GM19468 (cell line): ENCODE measurements around the gene NLRP14.

Source experiments
- ATAC-seq: cut with Tn5 transposase; IDR thresholded peaks from one replicate; pipeline ENCODE4 v1.9.1; 2021; ENCODE audit warnings: mild to moderate bottlenecking, moderate library complexity, moderate number of reproducible peaks; ENCODE audit not compliant: unreplicated experiment; ENCODE audit errors: extremely low read depth

NLRP14 gene

GRCh38 chr11:7020183-7020917 lies at the start of gene NLRP14, which contains the start of gene ZNF214:
Gene NLRP14, plus strand, starts transcription at chr11:7020479. Its CDS starts 18,108 bp downstream, at chr11:7038587.
Gene ZNF214, minus strand, starts transcription at chr11:7020346. Its CDS starts 17,511 bp downstream, at chr11:7002835.
- ATAC-seq, result no peak

- no peak for ATAC-seq
These were observed 40.9 kb upstream of the NLRP14 start for GRCh38 chr11:6979365-6979764.

- ATAC-seq, result no peak
These were observed 33.8 kb upstream of the NLRP14 start for GRCh38 chr11:6986487-6986886.

GRCh38 chr11:6988506-6988905 lies 31.8 kb upstream of the NLRP14 start:
- ATAC-seq, result no peak

GRCh38 chr11:6991227-6991626 lies 29.1 kb upstream of the NLRP14 start:
- no peak for ATAC-seq

- ATAC-seq, result no peak
These were observed 28.3 kb upstream of the NLRP14 start for GRCh38 chr11:6992026-6992425.

GRCh38 chr11:6992457-6993417 lies 27.5 kb upstream of the NLRP14 start:
- no peak for ATAC-seq

GRCh38 chr11:6995703-6996102 lies 24.6 kb upstream of the NLRP14 start:
- ATAC-seq, result no peak

- ATAC-seq, result no peak
These were observed 15.8 kb upstream of the NLRP14 start for GRCh38 chr11:7004482-7004881.

- ATAC-seq, result no peak
These were observed 6.2 kb upstream of the NLRP14 start for GRCh38 chr11:7014118-7014517.

- no peak for ATAC-seq
These were observed 4.3 kb upstream of the NLRP14 start for GRCh38 chr11:7016011-7016410.

- ATAC-seq, result no peak
These were observed 638 bp upstream of the NLRP14 start for GRCh38 chr11:7019500-7020182.

GRCh38 chr11:7021318-7021717 lies 1.0 kb downstream of the NLRP14 start:
- ATAC-seq, result no peak

GRCh38 chr11:7028141-7028540 lies 7.9 kb downstream of the NLRP14 start:
- no peak for ATAC-seq

GRCh38 chr11:7030836-7031235 lies 10.6 kb downstream of the NLRP14 start:
- ATAC-seq, result no peak

GRCh38 chr11:7031471-7031871 lies 11.2 kb downstream of the NLRP14 start:
- no peak for ATAC-seq

GRCh38 chr11:7032692-7033091 lies 12.4 kb downstream of the NLRP14 start:
- ATAC-seq, result no peak

GRCh38 chr11:7034019-7034418 lies 13.7 kb downstream of the NLRP14 start:
- ATAC-seq, result no peak

- no peak for ATAC-seq
These were observed 26.3 kb downstream of the NLRP14 start for GRCh38 chr11:7046474-7047175.

GRCh38 chr11:7050191-7050590 lies 29.9 kb downstream of the NLRP14 start:
- no peak for ATAC-seq
